HEK293T (cell line): ENCODE data around the gene CADM2.

Experiments used
- ARNT ChIP-seq: fragments of 450-650 bp; IDR thresholded peaks from 2 replicates; pipeline ENCODE4 v1.6.1; 2017; ENCODE audit warnings: mild to moderate bottlenecking
- ELF4 ChIP-seq: fragments of 450-650 bp; IDR thresholded peaks from 2 replicates; pipeline ENCODE4 v1.6.1; 2017; ENCODE audit warnings: antibody characterized with exemption
- FOXK2 ChIP-seq: fragments of 450-650 bp; IDR thresholded peaks from 2 replicates; pipeline ENCODE4 v1.6.1; 2016; ENCODE audit warnings: mild to moderate bottlenecking
- FOXM1 ChIP-seq: fragments of 450-650 bp; IDR thresholded peaks from 2 replicates; pipeline ENCODE4 v1.6.1; 2017; ENCODE audit warnings: mild to moderate bottlenecking, borderline replicate concordance

DNA sequence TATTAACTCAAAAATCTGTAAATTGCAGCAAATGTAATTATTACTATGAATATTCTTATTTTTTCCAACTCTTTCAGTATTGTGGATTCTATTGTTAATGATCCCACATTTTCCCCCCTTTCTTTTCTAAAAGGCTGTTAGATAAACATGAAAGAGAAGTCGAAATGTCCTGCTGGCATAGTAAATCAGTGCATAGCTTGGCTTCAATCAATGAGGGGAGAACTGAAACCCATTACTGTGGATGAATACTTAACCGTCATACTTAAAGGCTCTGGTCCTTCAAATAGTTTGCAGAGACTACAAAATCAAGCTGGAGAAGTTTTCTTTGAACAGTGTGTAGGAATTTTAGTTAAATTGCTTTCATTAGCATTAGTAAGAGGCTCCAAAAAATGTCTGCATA, 667.9 kb downstream of the CADM2 start:
- no peak for TF ChIP-seq FOXM1
- TF ChIP-seq ELF4, result no peak
- no peak for TF ChIP-seq FOXK2
- no peak for TF ChIP-seq ARNT
